GM21576 (cell line): ENCODE results near the gene ALPP.
"Not testable (repeated sequence)": the region's sequence is repeated elsewhere in the genome, so short reads cannot be mapped to it uniquely, and the experiment has no call there.

Source experiments
- ATAC-seq: cut with Tn5 transposase; IDR thresholded peaks from one replicate; pipeline ENCODE4 v1.9.1; 2021; ENCODE audit warnings: mild to moderate bottlenecking, moderate library complexity; ENCODE audit not compliant: unreplicated experiment

The ALPP gene

DNA sequence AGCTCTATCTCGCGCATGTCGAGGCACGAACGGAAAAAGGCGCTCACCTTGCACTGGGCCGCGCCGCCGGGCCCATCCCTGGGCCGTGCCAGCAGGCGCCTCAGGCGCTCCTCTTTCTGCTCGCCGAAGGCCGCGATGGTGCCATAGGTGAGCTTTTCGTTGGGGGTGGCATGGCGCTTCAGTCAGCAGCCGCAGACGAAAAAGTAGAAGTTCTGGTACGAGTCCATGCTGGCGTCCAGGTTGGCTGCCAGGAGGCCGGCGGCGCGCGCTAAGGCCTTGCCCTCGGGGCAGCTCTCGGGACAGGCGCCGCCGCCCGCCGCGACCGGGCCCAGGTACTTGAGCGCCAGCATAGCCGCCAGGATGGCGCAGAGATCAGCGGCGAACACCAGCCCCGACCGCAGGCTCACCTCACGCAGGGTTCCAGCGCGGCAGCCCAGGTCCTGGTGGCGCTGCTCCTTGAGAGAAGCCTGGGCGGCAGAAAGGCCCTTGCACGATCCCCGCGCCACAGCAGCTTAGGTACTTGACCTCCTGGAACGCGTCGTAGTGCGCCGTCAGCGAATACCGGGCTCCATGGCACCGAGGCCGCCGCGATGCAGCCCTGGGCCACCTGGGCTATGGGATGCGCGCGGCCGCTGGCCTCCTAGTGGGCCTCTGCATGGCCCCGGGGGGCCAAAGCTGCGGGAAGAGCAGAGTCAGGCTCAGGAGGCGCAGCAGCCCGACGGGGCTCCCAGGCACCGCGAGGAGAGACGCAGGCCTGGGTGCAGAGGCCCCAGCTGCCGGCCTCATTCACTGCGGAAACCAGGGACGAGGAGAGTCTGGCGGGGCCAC, 40.9 kb downstream of the ALPP start:
- no peak for ATAC-seq

DNA sequence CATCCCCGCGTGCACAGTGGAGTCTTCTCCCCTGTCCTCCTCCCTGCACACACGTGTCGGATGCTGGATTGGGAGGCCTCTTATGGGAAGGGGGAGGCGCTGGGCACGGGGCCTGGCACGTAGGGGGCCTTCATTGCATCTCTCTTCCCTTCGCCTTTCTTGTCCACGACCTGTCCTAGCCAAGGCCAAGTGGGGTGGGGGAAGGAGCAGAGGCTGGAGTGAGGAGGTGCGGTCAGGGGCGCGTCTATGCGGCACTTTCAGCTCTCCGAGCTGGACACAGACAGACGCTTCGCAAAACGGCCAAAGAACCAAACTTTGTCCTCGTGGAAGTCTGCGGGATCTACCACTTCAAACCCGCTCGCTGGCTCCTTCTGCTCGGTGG, 41.5 kb downstream of the ALPP start:
- ATAC-seq = no peak

DNA sequence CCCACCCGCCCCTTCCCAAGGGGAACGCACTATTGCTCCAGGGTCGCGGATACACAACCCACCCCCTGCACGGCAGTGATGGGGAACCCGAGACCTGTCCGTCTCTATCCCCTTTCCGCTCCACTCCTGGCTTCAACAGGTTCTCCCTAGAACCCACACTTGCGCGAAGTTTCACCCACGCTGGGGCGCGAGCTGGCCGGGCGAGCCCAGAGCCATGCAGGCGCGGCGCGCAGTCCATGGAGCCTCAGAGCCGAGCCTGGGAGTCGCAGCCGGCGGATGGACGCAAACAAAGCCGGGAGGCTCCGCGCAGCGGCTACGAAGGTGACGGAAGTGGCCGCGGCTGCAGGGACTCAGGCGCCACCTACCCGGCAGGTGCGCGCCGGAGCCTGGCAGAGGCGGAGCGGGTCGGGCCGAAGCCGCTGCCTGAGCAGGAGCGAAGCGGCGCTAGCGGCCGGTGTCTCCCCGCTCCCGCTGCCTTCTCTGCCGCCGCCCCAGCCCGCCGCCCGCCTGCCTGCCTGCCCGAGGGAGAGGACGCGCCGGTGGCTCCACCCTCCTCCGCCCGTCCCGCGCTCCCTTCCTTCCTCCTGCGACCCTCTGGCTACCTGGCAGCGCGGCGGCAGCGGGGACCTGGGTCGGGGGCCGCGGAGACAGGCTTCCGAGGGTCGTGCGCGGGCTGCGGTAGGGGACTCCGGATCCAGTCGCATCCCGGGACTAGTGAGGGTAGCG, 42.1 kb downstream of the ALPP start:
- no peak for ATAC-seq

DNA sequence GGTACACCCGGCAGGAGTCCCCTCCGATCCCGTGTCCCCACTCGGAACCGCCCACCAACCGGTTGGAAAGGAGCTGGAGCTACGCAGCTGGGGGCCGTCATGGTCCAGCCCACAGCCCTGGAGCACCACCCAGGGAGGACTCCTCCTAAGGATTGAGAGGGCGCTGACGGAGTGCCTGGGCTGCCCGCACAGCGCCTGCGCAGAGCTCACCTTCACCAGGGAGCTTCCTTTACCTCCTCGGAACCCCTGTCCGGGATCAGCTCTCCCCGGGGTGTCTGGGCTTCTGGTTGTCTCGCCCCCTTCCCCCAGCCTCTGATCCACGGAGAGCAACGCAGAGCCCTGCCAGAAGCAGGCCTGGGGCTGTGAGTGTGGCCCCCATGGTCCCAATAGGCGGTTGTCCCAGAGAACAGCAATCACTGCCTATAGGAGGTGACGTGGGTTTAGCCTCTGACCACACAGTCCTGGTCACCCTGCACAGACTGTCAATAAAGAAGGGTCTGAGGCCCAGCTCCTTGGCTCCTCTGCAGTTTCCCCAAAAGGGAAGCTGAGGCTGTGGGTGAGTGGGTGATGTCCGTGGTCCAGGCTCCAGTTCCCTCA, 42.7 kb downstream of the ALPP start:
- no peak for ATAC-seq

GRCh38 chr2:232422051-232422450, 43.5 kb downstream of the ALPP start:
- ATAC-seq = no peak

GRCh38 chr2:232422996-232423395, 44.4 kb downstream of the ALPP start:
- not testable (repeated sequence) for ATAC-seq

DNA sequence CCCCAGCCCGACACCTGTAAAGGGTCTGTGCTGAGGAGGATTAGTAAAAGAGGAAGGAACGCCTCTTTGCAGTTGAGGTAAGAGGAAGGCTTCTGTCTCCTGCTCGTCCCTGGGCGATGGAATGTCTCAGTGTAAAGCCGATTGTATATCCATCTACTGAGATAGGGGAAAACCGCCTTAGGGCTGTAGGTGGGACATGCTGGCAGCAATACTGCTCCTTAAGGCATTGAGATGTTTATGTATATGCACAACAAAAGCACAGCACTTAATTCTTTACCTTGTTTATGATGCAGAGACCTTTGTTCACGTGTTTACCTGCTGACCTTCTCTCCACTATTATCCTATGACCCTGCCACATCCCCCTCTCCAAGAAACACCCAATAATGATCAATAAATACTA, 44.9 kb downstream of the ALPP start:
- ATAC-seq = not testable (repeated sequence)

DNA sequence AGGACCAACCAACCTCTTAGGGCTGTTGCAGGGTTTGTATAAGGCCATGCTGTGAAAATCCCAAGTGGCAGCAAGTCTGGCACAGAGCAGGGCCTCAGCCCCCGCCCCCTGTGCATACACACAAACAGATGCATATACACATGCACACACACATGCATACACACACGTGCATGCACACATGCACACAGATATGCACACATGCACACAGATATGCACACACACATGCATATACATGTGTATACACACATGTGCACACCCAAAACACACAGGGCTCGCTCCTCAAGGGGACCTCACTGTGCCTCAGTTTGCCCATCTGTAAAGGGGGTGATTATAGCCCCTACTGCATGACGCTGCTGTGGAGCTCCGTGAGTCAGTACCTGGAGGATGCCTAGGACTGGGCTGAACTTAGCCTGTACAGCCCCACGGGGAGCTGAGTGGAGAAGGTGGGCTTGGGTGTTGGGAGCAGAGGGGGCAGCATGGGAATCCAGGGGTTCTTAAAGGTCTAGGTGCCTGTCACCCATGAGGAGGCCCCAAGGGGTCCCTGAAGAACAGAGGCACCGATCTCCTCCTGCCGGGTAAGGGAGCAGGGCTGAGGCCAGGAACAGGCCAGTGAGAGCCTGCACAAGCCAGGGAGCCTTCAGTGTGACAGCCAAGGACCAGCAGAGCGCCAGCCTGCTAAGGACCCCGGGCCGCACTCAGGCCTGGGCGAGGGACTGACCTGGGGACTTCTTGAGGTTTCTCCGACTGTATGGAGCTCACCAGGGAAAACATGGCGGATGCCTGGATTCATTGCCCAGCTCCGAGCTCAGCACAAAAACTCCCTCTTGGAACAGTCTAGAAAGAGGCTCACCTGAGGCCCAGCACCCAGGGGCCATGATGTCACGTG, 53.4 kb downstream of the ALPP start:
- ATAC-seq = no peak
